Panc1 (cell line): ENCODE data around the gene TAOK3.

Source experiments
- POLR2AphosphoS5 ChIP-seq: IDR thresholded peaks from 2 replicates; pipeline ENCODE4 v1.6.1; 2012; ENCODE audit warnings: mild to moderate bottlenecking, low read depth, low read length, moderate library complexity
- SIN3A ChIP-seq: IDR thresholded peaks from 2 replicates; pipeline ENCODE4 v1.6.1; 2012; ENCODE audit warnings: low read depth, mild to moderate bottlenecking, low read length, moderate library complexity, borderline replicate concordance; ENCODE audit not compliant: insufficient read depth
- TF ChIP-seq, protein P1 (sequence below): fragments of 450-650 bp; IDR thresholded peaks from 2 replicates; pipeline ENCODE4 v1.5.1; 2017; ENCODE audit warnings: mild to moderate bottlenecking

DNA sequence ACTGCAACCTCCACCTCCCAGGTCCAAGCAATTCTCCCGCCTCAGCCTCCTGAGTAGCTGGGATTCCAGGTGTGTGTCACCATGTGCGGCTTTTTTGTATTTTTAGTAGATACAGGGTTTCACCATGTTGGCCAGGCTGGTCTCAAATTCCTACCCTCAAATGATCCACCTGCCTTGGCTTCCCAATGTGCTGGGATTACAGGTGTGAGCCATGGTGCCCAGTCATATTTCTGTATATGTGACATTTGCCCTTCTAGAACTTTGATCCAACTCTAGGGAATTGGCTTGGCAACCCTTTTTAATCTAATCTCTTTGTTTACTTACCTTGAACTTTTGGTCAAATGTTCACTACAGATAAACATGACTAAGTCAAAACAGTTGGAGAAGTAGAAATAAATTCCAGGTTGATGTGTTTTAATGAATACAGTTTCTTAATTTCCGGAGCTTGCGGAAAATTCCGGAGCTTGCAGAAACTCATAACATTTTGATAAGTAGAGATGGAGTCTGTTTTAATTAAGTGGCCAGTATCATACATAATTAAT lies 248.3 kb downstream of the TAOK3 start:
- TF ChIP-seq SIN3A (no peak), POLR2AphosphoS5 (no peak)
- TF ChIP-seq, protein P1, sequence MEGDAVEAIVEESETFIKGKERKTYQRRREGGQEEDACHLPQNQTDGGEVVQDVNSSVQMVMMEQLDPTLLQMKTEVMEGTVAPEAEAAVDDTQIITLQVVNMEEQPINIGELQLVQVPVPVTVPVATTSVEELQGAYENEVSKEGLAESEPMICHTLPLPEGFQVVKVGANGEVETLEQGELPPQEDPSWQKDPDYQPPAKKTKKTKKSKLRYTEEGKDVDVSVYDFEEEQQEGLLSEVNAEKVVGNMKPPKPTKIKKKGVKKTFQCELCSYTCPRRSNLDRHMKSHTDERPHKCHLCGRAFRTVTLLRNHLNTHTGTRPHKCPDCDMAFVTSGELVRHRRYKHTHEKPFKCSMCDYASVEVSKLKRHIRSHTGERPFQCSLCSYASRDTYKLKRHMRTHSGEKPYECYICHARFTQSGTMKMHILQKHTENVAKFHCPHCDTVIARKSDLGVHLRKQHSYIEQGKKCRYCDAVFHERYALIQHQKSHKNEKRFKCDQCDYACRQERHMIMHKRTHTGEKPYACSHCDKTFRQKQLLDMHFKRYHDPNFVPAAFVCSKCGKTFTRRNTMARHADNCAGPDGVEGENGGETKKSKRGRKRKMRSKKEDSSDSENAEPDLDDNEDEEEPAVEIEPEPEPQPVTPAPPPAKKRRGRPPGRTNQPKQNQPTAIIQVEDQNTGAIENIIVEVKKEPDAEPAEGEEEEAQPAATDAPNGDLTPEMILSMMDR = no peak
